22Rv1 (cell line): ENCODE measurements around the gene MYCL.

Source experiments
- CTCF ChIP-seq: fragments of 450-650 bp; IDR thresholded peaks from 2 replicates; pipeline ENCODE4 v1.5.1; 2017; ENCODE audit warnings: mild to moderate bottlenecking
- ZFX ChIP-seq: fragments of 450-650 bp; IDR thresholded peaks from 2 replicates; pipeline ENCODE4 v1.6.1; 2017; ENCODE audit warnings: antibody characterized with exemption, borderline replicate concordance

DNA sequence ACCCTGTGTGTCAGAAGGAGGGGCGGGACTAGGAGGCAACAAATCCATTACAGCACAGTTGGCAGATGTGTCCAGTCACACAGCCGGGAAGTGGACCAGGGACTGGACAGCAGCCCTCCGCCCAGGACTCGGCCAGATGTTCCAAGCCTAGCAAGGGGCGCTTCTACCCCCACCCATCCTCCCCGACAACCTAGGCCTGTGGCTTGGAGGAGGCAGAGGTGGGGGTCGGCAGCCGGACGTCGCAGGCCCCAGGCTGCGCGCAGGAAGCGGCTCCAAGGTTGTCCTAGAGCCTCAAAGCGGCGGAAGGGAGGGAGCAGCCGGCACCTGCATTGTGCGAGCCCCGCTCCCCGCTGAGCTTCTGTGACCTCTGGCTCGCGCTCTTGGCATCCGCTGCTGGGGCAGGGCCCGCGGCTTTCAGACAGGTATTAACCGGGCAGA is 20.6 kb upstream of the MYCL start:
- no peak for TF ChIP-seq CTCF
- TF ChIP-seq ZFX, result no peak
